IMR-90 (cell line): ENCODE measurements around the gene MYH9. TPM values are rescaled to one million over a fixed set of nuclear protein-coding genes. Genes with fewer than 3 reads are reported as not detected.
A peak's percentile ranks its signal among the peaks of the same experiment; 100 is the strongest.

ENCODE experiments used
- ATAC-seq: fragments of 200-7000 bp; cut with Tn5 transposase; 2 replicates; pipeline ENCODE4 v1.9.1; 2020; ENCODE audit warnings: low read depth, mild to moderate bottlenecking, moderate library complexity
- BruUV-seq: library from RNA; stranded (reverse); fragments of 400-500 nt; replicated peaks from 2 replicates; lab custom pipeline; 2021; lab: Mats Ljungman, UMichigan
- CTCF ChIA-PET: fragments of 300-600 bp; formaldehyde crosslinking; extraction: SDS; loops from one replicate; lab custom pipeline; 2021; ENCODE audit warnings: antibody characterized with exemption; lab: Yijun Ruan, JAX
- POLR2A ChIA-PET: fragments of 300-600 bp; sonication (Branson Sonifier 250); formaldehyde crosslinking; loops from one replicate; lab custom pipeline; 2022; ENCODE audit warnings: antibody characterized with exemption; ENCODE audit not compliant: unreplicated experiment; lab: Charles Lee
- DNase-seq: peaks from one replicate; pipeline ENCODE4 v3.0.0; 2013
- H2AFZ ChIP-seq: replicated peaks from 2 replicates; pipeline ENCODE3; 2013; ENCODE audit warnings: low read length, mild to moderate bottlenecking; ENCODE audit not compliant: poor library complexity
- H2AK5ac ChIP-seq: 2 replicates; pipeline ENCODE4 v1.6.1; 2013; ENCODE audit warnings: low read depth, low read length, inconsistent platforms
- H2AK9ac ChIP-seq: replicated peaks from 2 replicates; pipeline ENCODE3; 2013; ENCODE audit warnings: mild to moderate bottlenecking, low read depth, low read length, moderate library complexity; ENCODE audit not compliant: poor library complexity
- H2BK120ac ChIP-seq: 2 replicates; pipeline ENCODE4 v1.6.1; 2013; ENCODE audit warnings: low read depth, low read length, inconsistent platforms
- H2BK15ac ChIP-seq: 3 replicates; pipeline ENCODE4 v1.6.1; 2013; ENCODE audit warnings: low read depth, low read length, inconsistent platforms
- H2BK20ac ChIP-seq: 2 replicates; pipeline ENCODE4 v1.6.1; 2013; ENCODE audit warnings: low read depth, mild to moderate bottlenecking, inconsistent platforms, low read length, moderate library complexity
- H2BK5ac ChIP-seq: 2 replicates; pipeline ENCODE4 v1.6.1; 2013; ENCODE audit warnings: mild to moderate bottlenecking, low read depth, low read length, inconsistent platforms; ENCODE audit not compliant: poor library complexity, severe bottlenecking
- H3K14ac ChIP-seq: replicated peaks from 2 replicates; pipeline ENCODE4 v1.6.1; 2013; ENCODE audit warnings: low read depth, low read length, inconsistent platforms
- H3K18ac ChIP-seq: 2 replicates; pipeline ENCODE4 v1.6.1; 2013; ENCODE audit warnings: low read depth, low read length, control low read depth
- H3K23ac ChIP-seq: 2 replicates; pipeline ENCODE4 v1.6.1; 2013; ENCODE audit warnings: low read depth, low read length, inconsistent platforms
- H3K27ac ChIP-seq: 2 replicates; pipeline ENCODE4 v1.5.1; 2013; ENCODE audit warnings: mild to moderate bottlenecking, control low read depth, low read length; ENCODE audit not compliant: insufficient read depth
- H3K27me3 ChIP-seq: 2 replicates; pipeline ENCODE4 v1.6.1; 2013; ENCODE audit warnings: low read length; ENCODE audit not compliant: control insufficient read depth, insufficient read depth
- H3K36me3 ChIP-seq: 2 replicates; pipeline ENCODE4 v1.6.1; 2013; ENCODE audit warnings: low read length, mixed read lengths; ENCODE audit not compliant: control insufficient read depth, insufficient read depth
- H3K4ac ChIP-seq: 2 replicates; pipeline ENCODE4 v1.6.1; 2013; ENCODE audit warnings: low read depth, low read length, inconsistent platforms
- H3K4me1 ChIP-seq: 2 replicates; pipeline ENCODE4 v1.6.1; 2013; ENCODE audit warnings: low read length, mixed read lengths; ENCODE audit not compliant: control insufficient read depth, insufficient read depth
- H3K4me2 ChIP-seq: 2 replicates; pipeline ENCODE4 v1.6.1; 2013; ENCODE audit warnings: low read depth, mild to moderate bottlenecking, control low read depth, low read length, moderate library complexity
- H3K4me3 ChIP-seq: 2 replicates; pipeline ENCODE4 v1.5.1; 2013; ENCODE audit warnings: low read depth, mild to moderate bottlenecking, control low read depth, low read length, moderate library complexity; ENCODE audit not compliant: insufficient read depth
- H3K56ac ChIP-seq: 2 replicates; pipeline ENCODE4 v1.6.1; 2013; ENCODE audit warnings: low read length, inconsistent platforms; ENCODE audit not compliant: insufficient read depth; ENCODE audit errors: extremely low read depth
- H3K79me1 ChIP-seq, 2 experiments: 2 replicates each; pipeline ENCODE4 v1.6.1; 2013; ENCODE audit warnings: low read length in 2 of 2, inconsistent platforms in 1 of 2, low read depth in 1 of 2
- H3K9ac ChIP-seq: 2 replicates; pipeline ENCODE4 v1.6.1; 2013; ENCODE audit warnings: low read depth, low read length, control low read depth
- H3K9me1 ChIP-seq: 2 replicates; pipeline ENCODE4 v1.6.1; 2013; ENCODE audit warnings: low read length, inconsistent platforms; ENCODE audit not compliant: insufficient read depth
- H3K9me3 ChIP-seq: 2 replicates; pipeline ENCODE4 v1.6.1; 2013; ENCODE audit warnings: low read length; ENCODE audit not compliant: control insufficient read depth, insufficient read depth
- H4K20me1 ChIP-seq: 2 replicates; pipeline ENCODE4 v1.6.1; 2013; ENCODE audit warnings: low read length, inconsistent platforms; ENCODE audit not compliant: insufficient read depth
- H4K5ac ChIP-seq: 2 replicates; pipeline ENCODE4 v1.6.1; 2013; ENCODE audit warnings: mild to moderate bottlenecking, low read depth, low read length, control low read depth
- H4K8ac ChIP-seq, 2 experiments: 2 replicates each; pipeline ENCODE4 v1.6.1; 2013; ENCODE audit warnings: low read depth in 2 of 2, low read length in 2 of 2, control low read depth in 1 of 2, inconsistent platforms in 1 of 2
- H4K91ac ChIP-seq: 2 replicates; pipeline ENCODE4 v1.6.1; 2013; ENCODE audit warnings: low read depth, low read length, inconsistent platforms; ENCODE audit not compliant: insufficient read depth
- BHLHE40 ChIP-seq: fragments of 150-350 bp; IDR thresholded peaks from 2 replicates; pipeline ENCODE4 v1.6.1; 2016; ENCODE audit warnings: mild to moderate bottlenecking, low read depth, low read length
- CEBPB ChIP-seq: IDR thresholded peaks from 2 replicates; pipeline ENCODE4 v1.6.1; 2012; ENCODE audit warnings: low read depth, low read length, improper control_type of control experiment
- CTCF ChIP-seq: conservative IDR thresholded peaks from 2 replicates; pipeline ENCODE4 v1.5.1; 2012; ENCODE audit warnings: mild to moderate bottlenecking, low read depth, low read length, improper control_type of control experiment
- ELK1 ChIP-seq: fragments of 150-350 bp; IDR thresholded peaks from 2 replicates; pipeline ENCODE4 v1.6.1; 2016; ENCODE audit warnings: low read depth, mild to moderate bottlenecking, low read length, moderate library complexity, borderline replicate concordance
- MAFK ChIP-seq: IDR thresholded peaks from 2 replicates; pipeline ENCODE4 v1.6.1; 2012; ENCODE audit warnings: low read depth, low read length, improper control_type of control experiment
- MAZ ChIP-seq: IDR thresholded peaks from 2 replicates; pipeline ENCODE4 v1.6.1; 2012; ENCODE audit warnings: low read depth, mild to moderate bottlenecking, low read length, improper control_type of control experiment, moderate library complexity, borderline replicate concordance
- NFE2L2 ChIP-seq: fragments of 150-350 bp; IDR thresholded peaks from 2 replicates; pipeline ENCODE4 v1.6.1; 2016; ENCODE audit warnings: low read depth, mild to moderate bottlenecking, low read length
- RFX5 ChIP-seq: IDR thresholded peaks from 2 replicates; pipeline ENCODE4 v1.8.0; 2012; ENCODE audit warnings: low read depth, mild to moderate bottlenecking, low read length, moderate library complexity
- SMC3 ChIP-seq: fragments of 150-350 bp; IDR thresholded peaks from 2 replicates; pipeline ENCODE4 v1.6.1; 2016; ENCODE audit warnings: low read depth, mild to moderate bottlenecking, antibody characterized with exemption, low read length, moderate library complexity
- WGBS, 2 experiments: methylation state at CpG; one replicate each; pipeline versions ENCODE4 v1.1.5 to v1.1.7; 2013; ENCODE audit warnings: missing lambda C conversion rate in 2 of 2; ENCODE audit not compliant: insufficient read length in 1 of 2; ENCODE audit errors: extremely low coverage in 2 of 2; 5-methylcytosine and 5-hydroxymethylcytosine counted together
- dilution Hi-C: fragments of 300-500 bp; cut with HindIII; formaldehyde crosslinking; loops from one replicate; pipeline ENCODE4 v1.14.3; 2018; ENCODE audit warnings: low sequenced_read_pairs; ENCODE audit not compliant: unreplicated experiment
- in situ Hi-C: fragments of 300-500 bp; cut with MboI; formaldehyde crosslinking; loops from 3 replicates; pipeline ENCODE4 v1.14.3; 2019; ENCODE audit warnings: low sequenced_read_pairs, inconsistent platforms, mixed read lengths
- intact Hi-C: fragments of 100-400 bp; cut with micrococcal nuclease; formaldehyde crosslinking; loops from 2 replicates; pipeline ENCODE4 v1.10.0; 2022
- polyA plus RNA-seq, 3 experiments: library from polyadenylated mRNA; depleted of rRNA; stranded (reverse); fragments of >200 nt; gene quantifications; 2 replicates each; pipeline ENCODE4 v1.2.3, GENCODE V29; 2012; ENCODE audit warnings: low replicate concordance in 1 of 3
- total RNA-seq: library from RNA; depleted of rRNA; stranded (reverse); fragments of >200 nt; gene quantifications from 2 replicates; pipeline ENCODE4 v1.2.3, GENCODE V29; 2012

MYH9 gene
- total and polyA plus RNA-seq, 2 of the 4 experiments (the other 2 are of a cell fraction) = 475 to 554 TPM

GRCh38 chr22:36386351-36386899 lies 1.3 kb downstream of the MYH9 start:
- H3K18ac ChIP-seq = peak overlapping the region; percentile 81
- H3K56ac ChIP-seq = peak overlapping the region; percentile 89
- H3K27ac ChIP-seq = peak overlapping the region; percentile 97
- peak overlapping the region; percentile 90 for H3K4me2 ChIP-seq
- H3K36me3 ChIP-seq = peaks cover 30% of the 10 kb centered on the region
- WGBS, 2 experiments = 0% methylated on average over 8 of the region's 18 CpGs; no CpG with 5 or more reads in 1 of the 2 experiments
- ATAC-seq (no peak), DNase-seq (no peak)
- peaks cover 12% of the 10 kb centered on the region; the same call in 1 of the 2 replicates for H3K9me1 ChIP-seq
- dilution Hi-C loops = no loop called here
- peak overlapping the region; percentile 93 for H4K91ac ChIP-seq
- peaks cover 0 to 21% of the 10 kb centered on the region in 2 experiments; a peak in 2 of 4 replicates for H3K79me1 ChIP-seq
- ChIA-PET CTCF (no interaction called here), POLR2A (interaction anchor here (3.6 kb wide), 1 partner anchor 82 kb away, joined by 30 read pairs; no protein-coding TSS in a partner anchor)
- peak overlapping the region; percentile 79 to 88 for H4K8ac ChIP-seq
- no peaks in the 10 kb centered on the region for H3K27me3 ChIP-seq
- H4K5ac ChIP-seq = peak overlapping the region; percentile 65
- peak overlapping the region; percentile 98 for H3K4ac ChIP-seq
- no peak for TF ChIP-seq MAFK
- TF ChIP-seq NFE2L2 = no peak
- peak; percentile 6; the same call in 1 of the 2 replicates for TF ChIP-seq MAZ
- no peak; the same call in 1 of the 2 replicates for TF ChIP-seq SMC3
- no peak for TF ChIP-seq ELK1
- no peak for TF ChIP-seq CEBPB
- no peak for TF ChIP-seq CTCF
- no peak for TF ChIP-seq RFX5
- no peak for TF ChIP-seq BHLHE40
- peak overlapping the region; percentile 100 for H3K14ac ChIP-seq
- H3K9me3 ChIP-seq = no peaks in the 10 kb centered on the region
- H2BK20ac ChIP-seq = peak overlapping the region; percentile 61
- peaks cover 11% of the 10 kb centered on the region for H3K4me1 ChIP-seq
- in situ Hi-C loops = no loop called here
- H2BK15ac ChIP-seq = peak overlapping the region; percentile 49; the same call in 1 of the 3 replicates
- BruUV-seq = no TSS peak
- peak overlapping the region; percentile 75 for H3K4me3 ChIP-seq
- intact Hi-C loops = no loop called here
- peak overlapping the region; percentile 97 for H2BK5ac ChIP-seq
- H3K9ac ChIP-seq = peak overlapping the region; percentile 99
- H2AK5ac ChIP-seq = peak overlapping the region; percentile 90
- H3K23ac ChIP-seq = peak overlapping the region; percentile 100
- peaks cover 59% of the 10 kb centered on the region for H4K20me1 ChIP-seq
- H2BK120ac ChIP-seq = peak overlapping the region; percentile 82
- H2AK9ac ChIP-seq = peak overlapping the region; percentile 96
- peak overlapping the region; percentile 15 for H2AFZ ChIP-seq
